Suprapubic skin (tissue), 4 donors: ENCODE data around the gene KSR1.
"Not testable (repeated sequence)": the region's sequence is repeated elsewhere in the genome, so short reads cannot be mapped to it uniquely, and the experiment has no call there.

Experiments used
- CTCF ChIP-seq, 2 donors: fragments of 200-600 bp in 1 of 2; fragments of 450-650 bp in 1 of 2; sonication (generic) in 1 of 2; IDR thresholded peaks; one replicate each; pipeline ENCODE4 v1.5.1; 2016 to 2019; ENCODE audit warnings: antibody characterized with exemption in 2 of 2, mild to moderate bottlenecking in 1 of 2, moderate library complexity in 1 of 2
- EP300 ChIP-seq: sonication (generic); formaldehyde crosslinking; IDR thresholded peaks from one replicate; pipeline ENCODE4 v1.6.1; 2017; ENCODE audit warnings: antibody characterized with exemption
- POLR2A ChIP-seq, 2 donors: fragments of 450-650 bp; IDR thresholded peaks; one replicate each; pipeline ENCODE4 v1.6.1; 2017; ENCODE audit warnings: antibody characterized with exemption in 2 of 2, mild to moderate bottlenecking in 2 of 2, moderate library complexity in 2 of 2
- POLR2AphosphoS5 ChIP-seq, 3 donors: sonication (generic); formaldehyde crosslinking; IDR thresholded peaks; one replicate each; pipeline ENCODE4 v1.6.1; 2017; ENCODE audit warnings: antibody characterized with exemption in 3 of 3

- TF ChIP-seq CTCF (IDR thresholded peaks at IDR 0.05); POLR2AphosphoS5 (IDR thresholded peaks at IDR 0.05); POLR2A (IDR thresholded peaks at IDR 0.05); EP300: not testable (repeated sequence)
Measured at GRCh38 chr17:27638415-27638914, 182.2 kb downstream of the KSR1 start.
